Common myeloid progenitor, CD34-positive (primary cell): ENCODE results near the gene DGCR8.

Experiments used
- CTCF ChIA-PET: fragments of 350-600 bp; sonication (Branson Sonifier 250); formaldehyde crosslinking; loops from one replicate; lab custom pipeline; 2021; ENCODE audit warnings: antibody characterized with exemption; lab: Charles Lee
- POLR2A ChIA-PET: fragments of 350-600 bp; sonication (Branson Sonifier 250); formaldehyde crosslinking; loops from one replicate; lab custom pipeline; 2021; ENCODE audit warnings: antibody characterized with exemption; lab: Charles Lee
- DNase-seq, 3 donors: peaks; one replicate each; pipeline versions ENCODE4 v3.0.0 to v3.0.0-alpha.2; 2013
- H3K27ac ChIP-seq, 2 experiments: 1 replicate in 1 of 2; 2 replicates in 1 of 2; pipeline ENCODE4 v1.7.0; 2013; ENCODE audit warnings: inconsistent platforms in 2 of 2, low read length in 2 of 2, mild to moderate bottlenecking in 2 of 2, low read depth in 1 of 2, moderate library complexity in 1 of 2; ENCODE audit not compliant: severe bottlenecking in 2 of 2, insufficient read depth in 1 of 2, poor library complexity in 1 of 2
- H3K27me3 ChIP-seq, 5 experiments: replicated peaks in 2 of 5; 1 replicate in 3 of 5; 2 replicates in 2 of 5; pipeline versions ENCODE4 v1.6.1 to v1.7.0; 2013; ENCODE audit warnings: low read length in 4 of 5, mild to moderate bottlenecking in 2 of 5, moderate library complexity in 2 of 5, inconsistent platforms in 1 of 5; ENCODE audit not compliant: insufficient read depth in 5 of 5, control insufficient read depth in 4 of 5
- H3K36me3 ChIP-seq, 4 experiments: 1 replicate in 2 of 4; 2 replicates in 2 of 4; pipeline versions ENCODE4 v1.6.1 to v1.7.0; 2013; ENCODE audit warnings: low read length in 3 of 4, control low read depth in 1 of 4, mild to moderate bottlenecking in 1 of 4; ENCODE audit not compliant: control insufficient read depth in 4 of 4, insufficient read depth in 4 of 4
- H3K4me1 ChIP-seq, 4 experiments: 1 replicate in 3 of 4; 2 replicates in 1 of 4; pipeline versions ENCODE4 v1.6.1 to v1.7.1; 2013; ENCODE audit warnings: low read length in 3 of 4, mild to moderate bottlenecking in 3 of 4, control low read depth in 1 of 4, inconsistent platforms in 1 of 4, moderate library complexity in 1 of 4; ENCODE audit not compliant: control insufficient read depth in 4 of 4, insufficient read depth in 4 of 4; ENCODE audit errors: control extremely low read depth in 1 of 4
- H3K4me3 ChIP-seq, 7 experiments: 1 replicate in 4 of 7; 2 replicates in 3 of 7; pipeline versions ENCODE4 v1.5.1 to v1.7.0; 2013; ENCODE audit warnings: mild to moderate bottlenecking in 7 of 7, low read length in 6 of 7, moderate library complexity in 6 of 7, inconsistent platforms in 2 of 7, low read depth in 2 of 7, control low read depth in 1 of 7; ENCODE audit not compliant: insufficient read depth in 4 of 7, control insufficient read depth in 1 of 7; ENCODE audit errors: extremely low read depth in 1 of 7
- H3K9me3 ChIP-seq, 5 experiments: 1 replicate in 4 of 5; 2 replicates in 1 of 5; pipeline versions ENCODE4 v1.6.1 to v1.7.1; 2013; ENCODE audit warnings: low read length in 4 of 5, mild to moderate bottlenecking in 2 of 5, inconsistent platforms in 1 of 5, low read depth in 1 of 5, moderate library complexity in 1 of 5; ENCODE audit not compliant: control insufficient read depth in 4 of 5, insufficient read depth in 2 of 5; ENCODE audit errors: control extremely low read depth in 1 of 5
- WGBS: methylation state at CpG from one replicate; pipeline ENCODE4 v1.1.5; 2013; ENCODE audit not compliant: insufficient coverage; 5-methylcytosine and 5-hydroxymethylcytosine counted together

Gene DGCR8

DNA sequence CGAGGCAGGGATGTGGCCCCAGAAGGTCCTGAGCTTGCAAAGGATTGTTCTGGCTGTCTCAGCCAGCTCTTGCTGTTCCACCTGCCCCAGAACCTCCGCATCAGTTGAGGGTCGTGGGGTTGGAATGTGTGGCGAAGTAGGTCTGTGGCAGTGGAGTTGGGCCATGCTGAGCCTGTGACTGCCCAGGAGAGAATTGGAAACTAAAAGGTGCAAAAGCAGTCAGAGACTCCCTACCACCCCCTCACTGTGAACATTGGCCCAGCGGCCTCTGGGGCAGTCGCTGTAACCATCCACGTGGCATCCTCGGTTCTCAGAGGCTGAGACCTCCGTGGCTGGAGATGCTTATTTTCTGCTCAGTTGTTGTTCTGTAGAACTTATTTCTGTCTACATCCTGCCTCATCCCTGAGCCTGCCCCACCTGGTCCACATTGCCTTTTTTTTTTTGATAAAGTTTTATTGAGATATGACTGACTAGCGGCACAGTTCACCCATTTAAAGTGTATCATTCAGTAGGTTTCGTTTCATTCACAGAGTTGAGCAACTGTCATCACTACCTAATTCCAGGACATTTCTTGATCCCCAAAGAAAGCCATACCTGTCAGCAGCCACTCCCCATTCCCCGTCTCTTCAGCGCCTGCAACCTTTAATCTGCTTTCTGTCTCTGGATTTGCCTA is 22.3 kb upstream of the DGCR8 start:
- ChIA-PET POLR2A (no interaction called here), CTCF (interaction anchor here (0.8 to 1.0 kb wide), 2 partner anchors 23 to 35 kb away, joined by 3 read pairs; no protein-coding TSS in a partner anchor)
- no peaks in the 10 kb centered on the region for H3K9me3 ChIP-seq
- peaks cover 5 to 82% (median 49%) of the 10 kb centered on the region in 4 experiments for H3K36me3 ChIP-seq
- 97% methylated on average over 12 of the region's 13 CpGs for WGBS
- no peaks in the 10 kb centered on the region for H3K27me3 ChIP-seq
- H3K27ac ChIP-seq = peak overlapping the region in 1 of 2 experiments; percentile 80
- no peaks in the 10 kb centered on the region for H3K4me1 ChIP-seq
- DNase-seq = no peak
- H3K4me3 ChIP-seq = no peak overlapping the region

DNA sequence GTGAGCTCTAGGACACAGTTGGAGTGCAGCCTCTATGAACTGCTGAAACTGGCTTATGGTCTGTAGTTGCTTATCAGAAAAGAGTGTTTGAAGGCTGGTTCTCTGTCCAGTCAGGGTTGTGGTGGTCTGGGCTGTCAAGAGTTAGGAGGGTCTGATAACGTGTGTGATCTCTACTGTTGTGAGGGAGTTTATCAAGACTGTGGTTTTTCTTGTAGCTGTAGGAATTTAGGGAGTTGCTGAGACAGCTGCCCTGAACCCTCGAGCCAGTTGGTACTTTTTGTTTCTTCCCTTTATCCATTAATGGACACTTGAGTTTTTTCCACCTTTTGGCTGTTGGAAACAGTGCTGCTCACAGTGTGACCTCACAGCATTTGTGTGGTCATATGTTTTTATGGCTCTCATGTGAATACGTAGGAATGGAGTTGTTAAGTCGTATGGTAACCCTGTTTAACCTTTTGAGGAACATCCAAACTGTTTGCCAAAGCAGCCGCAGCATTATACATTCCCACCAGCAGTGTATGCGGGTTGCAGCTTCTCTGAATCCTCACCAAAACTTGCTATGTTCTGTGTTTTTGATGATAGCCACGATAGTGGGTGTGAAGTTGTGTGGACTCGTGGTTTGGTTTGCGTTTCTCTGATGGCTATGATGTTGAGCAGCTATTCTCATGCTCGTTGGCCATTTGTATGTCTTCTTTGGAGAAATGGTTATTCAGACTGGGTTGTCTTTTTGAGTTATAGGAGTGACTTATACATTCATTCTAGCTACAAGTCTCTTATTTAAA is 20.9 kb upstream of the DGCR8 start:
- Histone ChIP-seq H3K9me3 (no peaks in the 10 kb centered on the region), H3K4me1 (peaks cover 0 to 7% (median 0%) of the 10 kb centered on the region in 4 experiments), H3K27ac (peak overlapping the region in 1 of 2 experiments; percentile 80), H3K36me3 (peaks cover 2 to 81% (median 50%) of the 10 kb centered on the region in 4 experiments), H3K27me3 (no peaks in the 10 kb centered on the region), H3K4me3 (no peak overlapping the region)
- DNase-seq = no peak
- CTCF ChIA-PET = interaction anchor here (1.0 kb wide), 1 partner anchor 18 kb away, joined by 3 read pairs; no protein-coding TSS in a partner anchor
- POLR2A ChIA-PET = no interaction called here
- 89% methylated on average over 4 of the region's 10 CpGs for WGBS

DNA sequence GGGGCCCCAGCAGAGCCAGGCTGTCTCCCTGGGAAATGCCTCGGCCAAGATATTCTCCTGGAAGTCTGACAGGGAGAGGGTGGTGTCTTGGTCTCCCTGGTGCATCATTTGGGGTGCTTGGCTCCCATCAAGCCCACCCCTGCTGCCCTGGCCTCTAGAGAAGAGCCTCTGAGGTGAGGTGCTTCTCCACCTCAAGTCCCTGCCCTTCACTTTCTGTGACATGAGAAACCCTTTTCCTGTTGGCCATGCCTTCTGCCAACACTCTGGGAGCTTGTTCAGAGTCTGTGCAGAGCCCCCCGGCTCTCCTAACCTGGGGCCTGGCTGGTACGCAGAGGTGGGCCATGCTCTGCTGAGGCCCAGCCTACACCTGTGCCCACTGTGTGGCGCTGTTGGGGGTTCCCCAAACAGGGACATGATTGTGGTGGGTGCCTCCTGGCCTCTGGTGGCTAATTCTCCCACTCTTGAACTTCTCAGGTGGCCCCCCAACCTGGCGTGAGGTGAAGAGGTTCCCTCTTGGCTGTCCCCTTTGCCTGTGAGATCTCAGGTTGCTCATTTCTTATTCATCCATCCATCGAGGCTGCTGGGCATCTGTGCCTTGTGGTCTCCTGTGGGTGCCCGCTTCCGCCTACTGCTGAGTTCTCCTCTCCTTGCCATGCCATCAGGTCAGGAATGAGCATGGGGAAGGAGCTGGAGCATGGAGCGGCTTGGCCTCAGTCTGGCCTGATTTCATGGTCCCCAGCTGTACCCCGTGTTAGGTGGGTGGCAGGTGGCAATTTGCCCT is 19.2 kb upstream of the DGCR8 start:
- peaks cover 4 to 73% (median 46%) of the 10 kb centered on the region in 4 experiments for H3K36me3 ChIP-seq
- H3K4me1 ChIP-seq = peaks cover 0 to 8% (median 0%) of the 10 kb centered on the region in 4 experiments
- no peak for DNase-seq
- no peak overlapping the region for H3K27ac ChIP-seq
- WGBS = 98% methylated on average over 10 of the region's 10 CpGs
- H3K9me3 ChIP-seq = no peaks in the 10 kb centered on the region
- H3K27me3 ChIP-seq = no peaks in the 10 kb centered on the region
- ChIA-PET CTCF (interaction anchor here (0.7 to 1.0 kb wide), 2 partner anchors 16 to 17 kb away, joined by 3 to 4 read pairs; no protein-coding TSS in a partner anchor), POLR2A (no interaction called here)
- no peak overlapping the region for H3K4me3 ChIP-seq

DNA sequence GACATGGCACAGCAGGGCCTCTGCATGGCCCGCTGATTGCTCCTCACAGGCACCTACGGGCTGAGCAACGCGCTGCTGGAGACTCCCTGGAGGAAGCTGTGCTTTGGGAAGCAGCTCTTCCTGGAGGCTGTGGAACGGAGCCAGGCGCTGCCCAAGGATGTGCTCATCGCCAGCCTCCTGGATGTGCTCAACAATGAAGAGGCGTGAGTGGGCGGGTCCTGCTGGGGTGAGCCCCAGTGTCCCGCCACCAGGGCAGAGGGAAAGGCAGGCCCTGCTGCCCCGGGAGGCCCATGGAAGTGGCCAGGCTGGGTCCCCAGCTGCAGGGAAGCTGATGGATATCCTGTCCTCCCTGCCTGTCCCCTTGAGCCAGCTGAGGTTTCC is 18.6 kb upstream of the DGCR8 start:
- POLR2A ChIA-PET = no interaction called here

DNA sequence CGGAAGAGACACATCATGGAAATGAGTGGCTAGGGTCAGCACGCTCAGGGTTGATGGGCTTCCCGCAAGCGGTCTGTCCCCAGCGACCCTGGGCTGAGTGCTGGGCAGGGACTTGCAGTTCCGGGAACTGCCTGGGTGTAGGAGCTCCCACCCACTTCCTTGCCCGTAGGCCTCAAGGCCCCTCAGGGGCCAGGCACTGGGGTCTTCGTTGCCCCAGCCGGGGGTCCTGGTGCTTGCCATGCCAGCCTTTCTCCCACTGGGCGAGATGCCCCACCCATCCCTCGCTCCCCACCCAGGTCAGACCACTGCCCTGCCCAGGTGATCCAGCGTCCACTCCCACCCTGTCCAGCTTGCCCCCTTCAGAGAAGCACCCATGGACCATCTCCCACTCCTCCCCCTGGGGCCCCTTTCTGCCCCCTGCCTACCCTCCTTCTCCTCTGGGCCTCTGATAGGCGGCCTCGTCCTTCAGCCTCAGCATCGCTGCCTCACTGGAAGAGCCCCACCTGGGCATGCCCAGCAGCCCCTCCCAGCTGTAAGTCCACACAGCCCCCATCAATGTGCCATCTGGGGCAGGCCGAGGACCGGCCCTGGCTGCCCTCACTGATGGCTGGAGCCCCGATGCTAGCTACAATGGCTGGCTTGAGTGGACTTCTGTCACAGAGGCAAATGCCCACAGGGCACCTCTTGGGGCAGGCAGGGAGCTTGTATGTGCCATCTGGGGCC is 17.8 kb upstream of the DGCR8 start:
- peaks cover 4 to 60% (median 34%) of the 10 kb centered on the region in 4 experiments for H3K36me3 ChIP-seq
- DNase-seq = no peak
- H3K4me1 ChIP-seq = peaks cover 0 to 8% (median 0%) of the 10 kb centered on the region in 4 experiments
- H3K27me3 ChIP-seq = no peaks in the 10 kb centered on the region
- no peak overlapping the region for H3K27ac ChIP-seq
- ChIA-PET POLR2A (no interaction called here), CTCF (interaction anchor here (1.5 kb wide), 1 partner anchor 17 kb away, joined by 5 read pairs; no protein-coding TSS in a partner anchor)
- WGBS = 96% methylated on average over 16 of the region's 18 CpGs
- H3K4me3 ChIP-seq = no peak overlapping the region
- H3K9me3 ChIP-seq = no peaks in the 10 kb centered on the region

More for the DNA sequence above, 18.6 kb upstream of the DGCR8 start:
- Histone ChIP-seq H3K9me3 (no peaks in the 10 kb centered on the region), H3K36me3 (peaks cover 4 to 67% (median 41%) of the 10 kb centered on the region in 4 experiments), H3K4me1 (peaks cover 0 to 8% (median 0%) of the 10 kb centered on the region in 4 experiments), H3K27me3 (no peaks in the 10 kb centered on the region), H3K4me3 (no peak overlapping the region), H3K27ac (no peak overlapping the region)
- no peak for DNase-seq
- CTCF ChIA-PET = no interaction called here
- WGBS = 98% methylated on average over 11 of the region's 11 CpGs

DNA sequence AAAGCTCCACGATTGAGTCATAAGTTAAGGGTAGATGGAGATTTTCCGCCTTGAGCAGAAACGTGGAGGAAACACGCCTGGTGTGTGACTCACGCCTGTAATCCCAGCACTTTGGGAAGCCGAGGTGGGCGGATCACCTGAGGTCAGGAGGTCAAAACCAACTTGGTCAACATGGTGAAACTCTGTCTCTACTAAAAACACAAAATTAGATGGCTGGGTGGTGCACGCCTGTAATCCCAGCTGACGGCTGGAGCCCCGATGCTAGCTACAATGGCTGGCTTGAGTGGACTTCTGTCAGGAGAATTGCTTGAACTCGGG is 17.3 kb upstream of the DGCR8 start:
- ChIA-PET CTCF (interaction anchor here (1.5 kb wide), 1 partner anchor 18 kb away, joined by 5 read pairs; no protein-coding TSS in a partner anchor), POLR2A (no interaction called here)
- peaks cover 4 to 55% (median 31%) of the 10 kb centered on the region in 4 experiments for H3K36me3 ChIP-seq
- H3K9me3 ChIP-seq = no peaks in the 10 kb centered on the region
- WGBS = 97% methylated on average over 7 of the region's 11 CpGs
- H3K4me3 ChIP-seq = no peak overlapping the region
- no peak overlapping the region for H3K27ac ChIP-seq
- H3K27me3 ChIP-seq = no peaks in the 10 kb centered on the region
- peaks cover 0 to 8% (median 0%) of the 10 kb centered on the region in 4 experiments for H3K4me1 ChIP-seq
- no peak for DNase-seq
